H1 (cell line): Measurements from ENCODE around the gene DPYSL3.

ENCODE experiments used
- BRCA1 ChIP-seq: IDR thresholded peaks from 2 replicates; pipeline ENCODE4 v1.6.1; 2012; ENCODE audit warnings: low read depth, low read length, improper control_type of control experiment
- CTCF ChIP-seq, 3 experiments: IDR thresholded peaks; 1 replicate in 2 of 3; 2 replicates in 1 of 3; pipeline versions ENCODE4 v1.5.1 to v1.6.1; 2011; ENCODE audit warnings: low read length in 3 of 3, mild to moderate bottlenecking in 3 of 3, inconsistent platforms in 2 of 3, low read depth in 1 of 3, moderate library complexity in 1 of 3; ENCODE audit not compliant: insufficient read depth in 1 of 3; ENCODE audit errors: control extremely low read depth in 1 of 3
- POLR2A ChIP-seq, 2 experiments: IDR thresholded peaks; 1 replicate in 1 of 2; 2 replicates in 1 of 2; pipeline ENCODE4 v1.6.1; 2011; ENCODE audit warnings: low read depth in 2 of 2, low read length in 2 of 2, mild to moderate bottlenecking in 2 of 2; ENCODE audit errors: control extremely low read depth in 1 of 2
- POLR2AphosphoS5 ChIP-seq: IDR thresholded peaks from 2 replicates; pipeline ENCODE4 v1.6.1; 2011; ENCODE audit warnings: low read depth, low read length
- SIX5 ChIP-seq: IDR thresholded peaks from 2 replicates; pipeline ENCODE4 v1.6.1; 2011; ENCODE audit warnings: mild to moderate bottlenecking, low read depth, low read length
- SUZ12 ChIP-seq: fragments of 200-600 bp; sonication (generic); IDR thresholded peaks from 2 replicates; pipeline ENCODE4 v1.6.1; 2012; ENCODE audit warnings: mild to moderate bottlenecking, inconsistent platforms, low read length, moderate library complexity, mixed read lengths
- YY1 ChIP-seq: IDR thresholded peaks from 2 replicates; pipeline ENCODE4 v1.6.1; 2011; ENCODE audit warnings: low read depth, mild to moderate bottlenecking, low read length

DNA sequence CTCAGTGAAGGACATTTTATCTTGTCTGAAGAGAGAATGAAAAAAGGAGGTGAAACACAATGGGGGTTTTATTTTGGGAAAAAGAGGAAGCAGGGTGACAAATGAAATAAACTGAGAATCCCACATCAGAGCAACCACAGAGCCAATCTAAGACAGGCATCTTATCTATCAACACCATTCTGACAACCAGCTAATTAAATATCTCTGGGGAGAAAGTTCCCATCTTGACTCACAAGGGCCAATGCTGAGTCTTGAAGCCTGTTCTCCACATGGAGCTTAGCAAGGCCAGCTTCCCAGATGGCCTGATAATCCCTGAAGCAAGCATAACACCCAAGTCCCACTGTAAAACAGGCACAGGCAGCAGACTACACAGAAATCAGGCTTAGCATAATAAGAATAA is 30.4 kb downstream of the DPYSL3 start:
- no peak for TF ChIP-seq SUZ12
- TF ChIP-seq YY1, result no peak
- TF ChIP-seq BRCA1, result no peak
- TF ChIP-seq POLR2AphosphoS5, result no peak
- no peak for TF ChIP-seq POLR2A (IDR thresholded peaks at IDR 0.05; ENCODE audit: control extremely low read depth in 1 of 2, low read depth in 2 of 2, low read length in 2 of 2)
- TF ChIP-seq CTCF (IDR thresholded peaks at IDR 0.05; ENCODE audit: control extremely low read depth in 1 of 3, insufficient read depth in 1 of 3, low read depth in 1 of 3, low read length in 3 of 3), result no peak
- TF ChIP-seq SIX5, result no peak
